Hippocampal formation (tissue), 2 donors: ENCODE data around the gene DPY19L2.
"Not testable (repeated sequence)": the region's sequence is repeated elsewhere in the genome, so short reads cannot be mapped to it uniquely, and the experiment has no call there.

Experiments used
- DNase-seq, 2 donors: peaks; one replicate each; lab custom pipeline; 2025; lab: John Stamatoyannopoulos, UW

DPY19L2 gene

GRCh38 chr12:63529641-63530040 is 138.7 kb downstream of the DPY19L2 start:
- DNase-seq = not testable (repeated sequence)

DNA sequence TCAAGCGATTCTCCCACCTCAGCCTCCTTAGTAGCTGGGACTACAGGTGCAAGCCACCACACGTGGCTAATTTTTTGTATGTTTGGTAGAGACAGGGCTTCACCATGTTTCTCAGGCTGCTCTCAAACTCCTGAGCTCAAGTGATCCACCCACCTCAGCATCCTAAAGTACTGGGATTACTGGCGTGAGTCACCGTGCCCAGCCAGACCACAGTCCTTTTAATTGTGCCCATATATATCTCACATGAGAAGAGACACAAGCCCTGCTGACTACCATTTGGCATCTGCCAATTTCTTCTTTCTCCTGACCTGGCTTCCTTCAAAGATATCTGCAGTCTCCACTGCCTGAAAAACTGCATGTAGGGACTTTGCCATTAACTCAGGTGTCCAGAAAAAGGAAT is 142.5 kb downstream of the DPY19L2 start:
- DNase-seq = no peak

DNA sequence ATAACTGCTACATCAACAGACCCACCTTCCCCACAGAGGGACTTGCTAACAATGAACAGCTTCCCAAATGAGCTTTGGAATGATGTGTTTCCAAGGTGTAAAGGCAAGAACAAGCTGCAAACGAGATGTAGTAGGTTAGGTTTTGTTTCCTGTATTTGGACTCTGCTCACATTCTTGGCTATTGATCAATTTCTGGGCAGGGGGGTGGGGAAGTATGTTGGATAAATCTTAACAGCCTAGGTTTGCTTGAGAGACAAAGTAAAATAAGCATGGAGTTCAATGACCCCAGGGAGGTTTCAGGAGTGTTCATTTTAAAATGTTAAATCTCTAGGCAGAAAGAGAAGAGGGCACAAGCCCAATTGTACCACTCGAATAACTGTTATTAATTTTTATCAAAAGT is 146.6 kb downstream of the DPY19L2 start:
- no peak for DNase-seq
